Coronary artery (tissue), 2 donors: ENCODE data around the gene TCEAL8.

Experiments
- DNase-seq: peaks from one replicate; pipeline ENCODE4 v3.0.0-alpha.2; 2017; ENCODE audit warnings: low spot score
- H3K27ac ChIP-seq, 2 donors: fragments of 200-600 bp; sonication (generic); one replicate each; pipeline ENCODE4 v1.5.1; 2016 to 2019
- H3K4me3 ChIP-seq: fragments of 200-600 bp; sonication (generic); 2 replicates; pipeline ENCODE4 v1.5.1; 2016; ENCODE audit warnings: mild to moderate bottlenecking, moderate library complexity
- TF ChIP-seq, protein P1 (sequence below): fragments of 200-600 bp; sonication (generic); IDR thresholded peaks from one replicate; pipeline ENCODE4 v1.5.1; 2019; ENCODE audit warnings: antibody characterized with exemption

Gene TCEAL8

DNA sequence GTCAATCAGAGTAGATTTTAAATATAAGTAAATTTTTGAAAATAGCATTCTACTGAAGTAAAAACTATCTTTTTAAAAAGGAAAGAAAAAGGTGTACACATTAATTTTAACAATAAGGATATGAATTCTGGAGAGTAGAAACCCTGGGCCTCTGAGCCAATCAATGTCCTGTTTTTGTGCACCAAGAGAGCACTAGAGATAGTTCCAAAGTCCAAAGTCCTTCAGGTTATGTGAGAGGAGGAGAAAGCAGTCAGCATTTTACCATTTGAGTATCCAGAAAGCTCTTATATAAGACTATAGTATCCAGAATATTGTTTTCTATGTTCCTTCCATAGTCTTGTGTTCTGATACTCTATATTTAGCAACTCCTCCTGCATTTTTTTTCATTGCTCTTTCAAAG, 3.3 kb upstream of the TCEAL8 start:
- Histone ChIP-seq H3K4me3 (no peak overlapping the region), H3K27ac (no peak overlapping the region)
- TF ChIP-seq, protein P1, sequence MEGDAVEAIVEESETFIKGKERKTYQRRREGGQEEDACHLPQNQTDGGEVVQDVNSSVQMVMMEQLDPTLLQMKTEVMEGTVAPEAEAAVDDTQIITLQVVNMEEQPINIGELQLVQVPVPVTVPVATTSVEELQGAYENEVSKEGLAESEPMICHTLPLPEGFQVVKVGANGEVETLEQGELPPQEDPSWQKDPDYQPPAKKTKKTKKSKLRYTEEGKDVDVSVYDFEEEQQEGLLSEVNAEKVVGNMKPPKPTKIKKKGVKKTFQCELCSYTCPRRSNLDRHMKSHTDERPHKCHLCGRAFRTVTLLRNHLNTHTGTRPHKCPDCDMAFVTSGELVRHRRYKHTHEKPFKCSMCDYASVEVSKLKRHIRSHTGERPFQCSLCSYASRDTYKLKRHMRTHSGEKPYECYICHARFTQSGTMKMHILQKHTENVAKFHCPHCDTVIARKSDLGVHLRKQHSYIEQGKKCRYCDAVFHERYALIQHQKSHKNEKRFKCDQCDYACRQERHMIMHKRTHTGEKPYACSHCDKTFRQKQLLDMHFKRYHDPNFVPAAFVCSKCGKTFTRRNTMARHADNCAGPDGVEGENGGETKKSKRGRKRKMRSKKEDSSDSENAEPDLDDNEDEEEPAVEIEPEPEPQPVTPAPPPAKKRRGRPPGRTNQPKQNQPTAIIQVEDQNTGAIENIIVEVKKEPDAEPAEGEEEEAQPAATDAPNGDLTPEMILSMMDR = no peak
- DNase-seq = no peak

DNA sequence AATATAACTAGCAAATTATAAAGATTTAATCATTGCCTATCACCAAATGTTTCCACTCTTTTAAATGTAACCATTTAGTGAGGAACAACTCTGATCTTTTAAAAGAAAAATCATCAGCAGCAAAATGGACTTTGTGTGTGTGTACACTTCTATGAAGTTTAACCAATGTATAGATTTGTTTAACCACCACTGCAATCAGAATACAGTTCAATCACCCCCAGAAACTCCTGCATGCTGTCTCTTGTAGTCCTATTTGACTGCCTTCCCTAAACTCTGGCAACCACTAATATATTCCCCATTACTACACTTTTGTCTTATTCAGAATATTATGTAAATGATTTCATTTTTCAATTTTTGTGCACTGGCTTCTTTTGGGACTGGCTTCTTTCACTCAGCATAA, 1.7 kb upstream of the TCEAL8 start:
- no peak overlapping the region for H3K27ac ChIP-seq

DNA sequence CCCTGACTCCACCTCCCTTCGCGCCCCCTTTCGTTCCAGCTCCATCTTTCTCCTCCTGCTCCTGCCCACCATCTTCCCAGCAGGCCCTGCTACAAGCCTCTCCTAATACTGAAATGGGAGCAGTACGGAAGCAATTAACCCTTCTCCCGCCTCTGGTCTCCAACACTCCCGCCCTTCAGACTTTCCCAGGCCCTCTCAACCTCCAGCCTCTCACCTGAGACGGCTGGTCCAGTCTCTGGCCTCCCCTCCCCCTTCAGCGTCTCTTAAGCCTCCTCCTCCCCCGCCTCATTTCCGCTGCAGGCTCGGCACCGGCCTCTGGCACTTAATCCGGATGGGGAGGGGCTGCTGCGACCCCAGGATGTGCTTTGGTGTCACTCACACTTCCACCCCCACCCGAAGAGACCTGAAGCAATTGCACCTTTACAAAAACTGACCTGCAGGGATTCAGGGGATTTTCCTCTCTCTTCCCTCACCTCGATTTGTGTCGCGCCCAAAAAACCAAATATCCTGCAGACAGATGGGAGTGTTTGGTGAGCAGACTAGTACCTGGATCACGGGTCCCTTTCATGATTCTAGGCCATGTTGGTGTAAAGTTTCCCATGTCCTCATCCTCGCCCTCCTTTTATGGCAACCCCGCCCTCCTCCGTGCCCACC, 657 bp downstream of the TCEAL8 start:
- H3K4me3 ChIP-seq = peak overlapping the region; percentile 77
- DNase-seq = no peak
- peak overlapping the region; percentile 77 to 90 for H3K27ac ChIP-seq
- TF ChIP-seq, protein P1 = no peak

More for the DNA sequence above, 1.7 kb upstream of the TCEAL8 start:
- DNase-seq = no peak
- H3K4me3 ChIP-seq = no peak overlapping the region
- TF ChIP-seq, protein P1 = no peak

DNA sequence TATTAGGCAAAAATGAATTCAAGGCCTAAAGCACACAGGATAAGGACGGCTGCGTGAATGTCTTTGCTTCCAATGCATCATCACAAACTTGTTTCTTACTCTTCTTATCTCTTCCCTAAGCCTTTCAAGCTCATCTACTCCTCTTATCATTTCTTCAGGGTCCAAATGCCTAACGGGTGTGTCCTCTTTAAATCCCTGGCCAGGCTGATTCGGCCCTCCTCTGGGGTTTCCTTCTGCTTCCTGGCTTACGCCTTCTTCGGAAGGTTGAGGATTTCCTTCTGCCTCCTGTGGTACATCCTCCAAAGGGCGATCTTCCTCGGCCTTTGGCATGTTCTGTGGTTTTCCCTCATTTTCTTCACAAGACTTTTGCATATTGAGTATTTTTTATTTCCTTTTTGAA, 1.3 kb downstream of the TCEAL8 start:
- DNase-seq = no peak
- Histone ChIP-seq H3K4me3 (peak overlapping the region; percentile 77), H3K27ac (peak overlapping the region; percentile 77 to 90)
- TF ChIP-seq, protein P1 = no peak

DNA sequence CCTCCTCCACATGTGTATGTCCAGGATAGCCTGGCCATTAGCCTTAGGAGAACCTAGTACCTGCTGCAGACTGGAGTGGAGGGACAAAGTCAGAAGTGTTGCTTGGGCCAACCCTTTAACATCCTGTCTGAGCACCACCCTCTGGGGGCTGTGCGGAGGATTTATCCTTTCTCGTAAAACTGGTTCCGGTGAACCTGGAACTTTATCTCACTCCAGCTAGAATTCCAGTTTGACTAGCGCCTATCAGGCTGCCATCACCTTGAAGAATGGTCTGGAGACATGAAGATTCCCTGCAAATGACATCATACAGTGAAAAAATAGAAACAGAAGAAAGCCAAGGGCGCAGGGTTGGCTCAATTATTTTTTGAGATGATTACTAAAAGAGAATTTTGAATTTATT, 4.0 kb downstream of the TCEAL8 start:
- TF ChIP-seq, protein P1 = no peak
- no peak for DNase-seq
- H3K4me3 ChIP-seq = no peak overlapping the region
- no peak overlapping the region for H3K27ac ChIP-seq

DNA sequence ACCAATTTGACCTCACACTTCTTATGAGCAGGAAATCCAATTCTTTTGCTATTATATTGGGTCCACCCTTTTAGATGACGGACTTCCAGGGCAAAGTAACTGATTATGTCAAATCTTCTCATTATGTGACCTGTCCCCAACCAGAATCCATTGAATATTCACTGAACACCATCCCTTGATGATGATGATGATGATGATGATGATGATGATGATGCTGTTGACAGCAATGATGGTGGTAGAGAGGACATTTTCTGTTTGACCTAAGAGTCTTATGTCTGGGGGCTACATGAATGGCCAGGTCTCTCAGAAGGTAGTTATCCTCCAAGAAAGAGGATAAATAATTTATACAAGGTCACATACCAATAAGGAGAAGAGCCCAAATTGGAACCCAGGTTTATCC, 5.2 kb downstream of the TCEAL8 start:
- no peak overlapping the region for H3K27ac ChIP-seq
- no peak for DNase-seq
- TF ChIP-seq, protein P1 = no peak
- no peak overlapping the region for H3K4me3 ChIP-seq

DNA sequence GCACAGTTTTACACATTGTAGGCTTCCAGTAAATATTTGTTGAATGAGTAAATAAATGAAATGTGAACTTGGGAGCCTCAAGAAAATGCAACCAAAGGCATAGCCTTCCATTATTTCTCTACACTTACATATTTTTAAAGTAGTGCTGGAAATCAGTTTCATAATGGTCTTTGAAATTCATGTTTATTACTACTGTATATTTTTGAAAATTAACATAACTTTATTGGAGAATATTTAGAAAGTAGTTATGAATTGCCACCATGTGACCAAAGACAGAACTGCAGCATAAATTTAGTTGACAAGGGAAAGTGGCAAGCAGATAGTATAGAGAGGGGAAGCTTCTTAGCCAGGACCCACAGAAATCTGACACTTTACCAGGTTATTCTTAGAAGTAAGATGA, 6.4 kb downstream of the TCEAL8 start:
- DNase-seq = no peak
- H3K4me3 ChIP-seq = no peak overlapping the region
- H3K27ac ChIP-seq = no peak overlapping the region
- TF ChIP-seq, protein P1 = no peak
